ENCODE data around the gene GATA3.

DNA sequence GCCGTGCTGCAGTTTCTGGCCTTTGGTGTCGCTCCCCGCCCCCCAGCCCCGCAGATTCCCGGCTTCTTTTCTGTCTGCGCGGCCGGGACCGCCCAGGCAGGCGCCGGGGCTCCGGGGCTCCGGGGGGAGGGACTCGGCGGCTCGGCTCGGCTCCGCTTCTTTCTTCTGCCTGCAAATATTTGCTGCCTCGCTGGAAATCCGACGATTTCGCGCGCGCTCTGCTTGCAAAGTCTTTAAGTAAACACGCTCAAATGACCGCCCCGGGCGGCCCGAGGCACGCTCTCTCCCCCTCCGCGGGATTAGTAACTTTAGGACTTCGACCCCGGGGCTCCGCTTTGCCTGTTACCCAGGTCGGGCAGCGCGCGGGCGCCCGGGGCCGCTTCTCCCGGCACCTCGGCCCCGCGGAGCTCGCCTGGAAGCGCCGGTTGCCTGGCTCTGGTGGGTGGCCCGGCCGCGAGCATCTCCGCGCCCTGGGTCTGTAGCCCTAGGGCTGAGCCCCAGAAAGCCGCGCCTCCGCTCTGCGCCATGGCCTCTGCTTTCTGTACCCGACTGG is 3.9 kb upstream of the GATA3 start:
- TF ChIP-seq CTCF (conservative IDR thresholded peaks at IDR 0.05; ENCODE audit: low read depth, low read length) (no peak), EZH2 (IDR thresholded peaks at IDR 0.05; ENCODE audit: borderline replicate concordance, low read depth, low read length, poor library complexity, severe bottlenecking) (peak; percentile 29)
